SK-N-SH (cell line): Measurements from ENCODE around the gene FNDC10.

Experiments used
- EP300 ChIP-seq, 2 experiments: IDR thresholded peaks; 2 replicates each; pipeline versions ENCODE4 v1.4.0 to v1.6.1; 2012; ENCODE audit warnings: borderline replicate concordance in 1 of 2, low read depth in 1 of 2, low read length in 1 of 2
- NRF1 ChIP-seq: IDR thresholded peaks from 2 replicates; pipeline ENCODE4 v1.6.1; 2012; ENCODE audit warnings: low read depth, mild to moderate bottlenecking, low read length
- TF ChIP-seq, protein P1 (sequence below): fragments of 200-600 bp; sonication (generic); IDR thresholded peaks from 2 replicates; pipeline ENCODE4 v1.6.1; 2017; ENCODE audit warnings: antibody characterized with exemption, mild to moderate bottlenecking, moderate library complexity

DNA sequence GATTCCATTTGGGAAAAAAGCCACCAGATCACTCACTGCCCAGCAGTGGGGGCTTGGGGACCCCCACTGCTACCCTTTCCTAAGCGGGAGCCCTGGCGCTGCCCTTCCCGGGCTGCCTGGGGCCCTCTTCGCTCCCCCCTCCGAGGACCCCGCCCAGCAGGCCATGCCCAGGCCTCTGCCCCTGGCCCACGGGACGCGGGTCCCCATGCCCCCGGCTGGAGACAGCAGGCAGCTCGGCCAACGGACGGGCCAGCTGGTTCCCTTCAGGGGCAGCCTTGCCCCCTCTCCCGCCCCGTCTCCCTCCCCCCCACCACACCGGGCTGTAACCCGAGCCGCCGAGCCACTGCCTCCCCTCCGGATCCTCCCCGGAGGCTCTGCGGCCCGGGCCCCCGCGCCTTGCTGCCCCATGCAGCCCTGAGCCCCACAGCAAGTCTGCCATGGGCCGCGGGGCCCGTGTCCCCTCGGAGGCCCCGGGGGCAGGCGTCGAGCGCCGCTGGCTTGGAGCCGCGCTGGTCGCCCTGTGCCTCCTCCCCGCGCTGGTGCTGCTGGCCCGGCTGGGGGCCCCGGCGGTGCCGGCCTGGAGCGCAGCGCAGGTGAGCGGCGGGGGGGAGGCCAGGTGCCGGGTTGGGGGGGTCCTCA lies 32.0 kb upstream of the FNDC10 start, which contains the start of gene MMP23B:
- TF ChIP-seq, protein P1, sequence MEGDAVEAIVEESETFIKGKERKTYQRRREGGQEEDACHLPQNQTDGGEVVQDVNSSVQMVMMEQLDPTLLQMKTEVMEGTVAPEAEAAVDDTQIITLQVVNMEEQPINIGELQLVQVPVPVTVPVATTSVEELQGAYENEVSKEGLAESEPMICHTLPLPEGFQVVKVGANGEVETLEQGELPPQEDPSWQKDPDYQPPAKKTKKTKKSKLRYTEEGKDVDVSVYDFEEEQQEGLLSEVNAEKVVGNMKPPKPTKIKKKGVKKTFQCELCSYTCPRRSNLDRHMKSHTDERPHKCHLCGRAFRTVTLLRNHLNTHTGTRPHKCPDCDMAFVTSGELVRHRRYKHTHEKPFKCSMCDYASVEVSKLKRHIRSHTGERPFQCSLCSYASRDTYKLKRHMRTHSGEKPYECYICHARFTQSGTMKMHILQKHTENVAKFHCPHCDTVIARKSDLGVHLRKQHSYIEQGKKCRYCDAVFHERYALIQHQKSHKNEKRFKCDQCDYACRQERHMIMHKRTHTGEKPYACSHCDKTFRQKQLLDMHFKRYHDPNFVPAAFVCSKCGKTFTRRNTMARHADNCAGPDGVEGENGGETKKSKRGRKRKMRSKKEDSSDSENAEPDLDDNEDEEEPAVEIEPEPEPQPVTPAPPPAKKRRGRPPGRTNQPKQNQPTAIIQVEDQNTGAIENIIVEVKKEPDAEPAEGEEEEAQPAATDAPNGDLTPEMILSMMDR: no peak
- TF ChIP-seq EP300 (IDR thresholded peaks at IDR 0.05; ENCODE audit: borderline replicate concordance in 1 of 2, low read depth in 1 of 2, low read length in 1 of 2) (no peak), NRF1 (no peak)
